ENCODE results near the gene MYLK4.

MYLK4 gene

DNA sequence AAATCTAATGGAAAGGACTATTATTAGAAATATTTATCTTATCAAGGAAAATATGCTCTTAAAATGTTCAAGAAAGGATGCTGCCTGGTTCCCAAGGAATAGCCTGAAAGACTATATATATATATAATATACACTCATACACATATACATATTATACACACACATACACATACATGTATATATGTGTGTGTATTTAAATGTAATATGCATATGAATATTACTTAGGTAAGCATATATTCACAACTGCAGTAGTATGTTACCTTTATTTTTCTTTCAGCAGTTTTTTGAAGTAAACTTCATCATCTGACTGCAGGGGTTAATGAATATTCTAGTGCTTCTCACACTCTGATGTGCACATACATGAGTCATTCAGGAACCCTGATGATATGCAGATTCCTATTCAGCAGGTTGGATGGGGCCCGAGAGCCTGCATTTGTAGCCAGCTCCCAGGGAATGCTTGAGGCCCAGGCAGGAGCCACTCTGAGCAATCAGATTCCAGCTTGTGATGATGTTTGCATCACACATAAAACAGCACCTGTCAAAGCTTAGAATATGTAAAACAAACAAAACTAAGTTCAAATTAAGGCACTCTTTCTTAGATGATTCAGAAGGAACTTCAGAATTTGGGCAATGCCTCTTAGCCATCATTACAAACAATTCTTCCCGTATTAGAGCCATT is 16.1 kb downstream of the MYLK4 start:
- DNase-seq (ENCODE audit: low read depth in 3 of 3): no peak

DNA sequence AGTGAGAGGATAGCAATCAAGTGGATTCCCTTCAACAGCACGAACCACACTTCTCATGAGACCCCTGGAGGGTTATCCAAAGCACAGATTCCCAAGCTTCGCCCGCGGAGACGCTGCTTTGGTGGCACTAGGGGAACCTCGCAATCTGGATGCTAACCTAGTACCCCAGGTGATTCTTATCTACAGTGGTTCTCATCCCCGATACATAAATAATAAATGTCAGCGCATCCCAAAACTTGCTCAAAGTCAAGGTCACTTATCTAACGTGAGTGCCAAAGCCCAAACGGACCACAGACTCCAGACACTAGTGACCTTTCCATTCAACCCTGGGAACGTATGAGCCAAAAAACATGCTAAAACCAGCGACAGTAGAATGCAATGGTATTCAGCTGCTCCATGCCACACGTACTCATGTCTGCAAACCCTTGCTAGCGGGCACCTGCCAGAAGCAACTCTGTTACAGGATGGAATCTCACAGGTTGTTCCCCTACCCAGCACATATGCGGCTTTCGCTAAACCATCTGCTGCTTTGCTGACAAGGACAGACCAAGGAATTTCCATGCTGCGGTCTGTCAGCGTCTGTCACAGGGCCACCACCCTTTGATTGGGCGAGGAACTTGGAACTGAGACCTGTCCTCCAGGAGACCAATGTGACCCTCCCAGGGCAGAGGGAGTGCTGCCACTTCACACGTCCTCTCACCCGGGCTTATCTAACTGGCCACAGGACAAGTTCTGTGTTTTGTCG is 16.8 kb downstream of the MYLK4 start:
- no peak for DNase-seq (ENCODE audit: low read depth in 3 of 3)

DNA sequence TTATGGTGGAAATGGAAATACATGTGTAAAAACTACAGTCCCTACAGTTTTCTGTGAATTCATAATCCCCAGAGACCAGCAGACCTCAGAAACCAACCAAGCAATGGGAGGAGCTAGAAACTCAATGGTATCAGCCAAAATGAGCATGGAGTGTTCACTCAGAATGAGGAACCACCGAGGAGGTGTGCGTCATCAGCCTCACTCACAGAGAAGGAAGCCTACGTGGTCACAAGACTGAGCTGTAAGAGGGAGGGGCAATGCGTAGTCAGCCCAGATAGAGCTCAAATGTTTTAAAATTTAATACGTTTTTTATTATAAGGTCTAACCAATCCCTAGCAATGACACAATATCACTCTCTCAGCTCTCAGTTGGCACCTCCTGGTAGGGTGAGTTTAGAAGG is 17.4 kb downstream of the MYLK4 start:
- peak; percentile 7 to 34 (median 29) for DNase-seq (ENCODE audit: low read depth in 3 of 3)

DNA sequence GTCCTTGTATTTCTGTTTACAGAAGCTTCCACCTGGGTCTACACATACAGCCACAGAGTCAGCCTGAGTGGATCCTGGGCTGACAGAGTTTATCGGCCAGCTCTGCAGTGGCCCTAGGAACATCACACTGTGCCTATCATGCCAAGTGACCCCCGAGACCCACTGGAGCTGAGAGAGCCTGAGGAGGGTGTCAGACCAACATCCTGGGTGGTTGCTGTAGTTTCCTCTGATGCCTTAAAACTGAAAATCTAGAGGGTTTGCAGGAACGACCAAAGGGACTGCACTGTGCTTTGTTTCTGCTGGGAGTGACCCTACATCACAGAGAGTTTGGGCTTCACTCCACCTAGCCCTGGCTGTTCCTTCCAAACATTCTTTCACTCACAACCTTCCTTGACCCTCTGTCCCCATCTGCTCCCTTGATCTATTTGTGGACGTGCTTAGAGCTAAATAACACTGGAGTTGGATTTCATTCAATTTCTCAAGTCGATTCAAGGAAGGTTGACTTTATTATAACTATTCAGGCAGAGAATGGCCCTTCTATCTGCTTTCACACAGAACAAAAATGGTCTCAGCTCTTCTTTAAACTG is 18.1 kb downstream of the MYLK4 start:
- no peak for DNase-seq (ENCODE audit: low read depth in 3 of 3)

GRCh38 chr6:2731281-2731909 is 19.3 kb downstream of the MYLK4 start:
- no peak for DNase-seq (ENCODE audit: low read depth in 3 of 3)

DNA sequence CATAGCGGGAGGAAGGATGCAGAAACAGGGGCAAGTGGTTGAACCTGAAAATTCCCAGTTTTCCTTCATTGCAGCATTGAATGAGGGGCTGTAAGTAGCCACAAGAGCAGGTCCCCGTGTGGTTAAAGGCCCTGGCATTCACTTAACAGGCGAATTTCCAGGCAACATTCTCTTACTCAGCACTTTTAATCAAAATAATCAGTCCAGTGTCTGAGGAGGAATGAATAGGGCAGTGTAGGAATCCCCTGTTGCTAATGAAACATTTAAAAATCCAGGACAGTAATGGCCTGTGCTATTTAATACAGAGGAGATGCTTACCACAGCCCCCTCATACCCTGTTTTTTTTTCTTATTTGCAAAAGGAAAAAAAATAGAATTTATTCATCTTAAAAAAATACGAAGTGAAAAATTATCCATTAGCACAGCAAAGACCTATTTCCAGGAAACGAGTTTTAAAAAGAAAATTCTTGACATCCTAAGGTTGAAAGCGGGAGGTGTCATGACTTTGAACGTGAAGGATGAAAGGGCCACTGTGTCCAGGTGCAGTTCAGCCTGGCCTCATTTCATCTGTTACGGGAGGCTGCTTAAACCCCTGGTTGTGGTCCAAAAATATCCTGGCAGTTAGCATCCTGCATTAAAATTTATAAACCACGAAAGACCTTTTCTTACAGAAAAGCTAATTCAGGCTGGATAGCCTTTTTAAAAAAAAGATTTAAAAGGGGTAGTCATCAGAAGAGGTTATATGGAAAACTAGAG is 20.2 kb downstream of the MYLK4 start:
- DNase-seq (ENCODE audit: low read depth in 3 of 3): no peak

GRCh38 chr6:2729921-2730320 is 20.8 kb downstream of the MYLK4 start:
- no peak for DNase-seq (ENCODE audit: low read depth in 3 of 3)

GRCh38 chr6:2725999-2726567 is 24.6 kb downstream of the MYLK4 start:
- DNase-seq (ENCODE audit: low read depth in 3 of 3): no peak

GRCh38 chr6:2725364-2725988 is 25.2 kb downstream of the MYLK4 start:
- no peak for DNase-seq (ENCODE audit: low read depth in 3 of 3)

- DNase-seq (ENCODE audit: low read depth in 3 of 3): no peak
These were observed 29.5 kb downstream of the MYLK4 start for GRCh38 chr6:2721219-2721618.

DNA sequence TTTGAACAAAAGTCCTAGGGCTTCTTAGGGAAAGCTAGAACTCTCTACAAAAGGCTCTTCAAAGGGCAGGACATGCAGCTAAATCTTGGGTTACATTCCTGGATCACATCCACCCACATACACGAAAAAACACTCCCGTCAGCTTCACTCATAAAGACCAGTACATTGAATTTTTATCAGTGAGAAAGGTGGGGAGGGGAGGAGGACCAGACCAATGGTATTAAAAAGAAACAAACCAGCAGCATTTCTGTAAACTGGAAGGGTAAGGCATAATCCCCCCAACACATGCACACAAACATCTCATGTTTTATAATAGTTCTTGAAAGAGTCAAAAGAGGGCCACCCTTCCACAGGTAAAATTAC is 31.6 kb downstream of the MYLK4 start:
- DNase-seq (ENCODE audit: low read depth in 3 of 3): no peak

GRCh38 chr6:2718334-2719092 is 32.2 kb downstream of the MYLK4 start:
- no peak for DNase-seq (ENCODE audit: low read depth in 3 of 3)

DNA sequence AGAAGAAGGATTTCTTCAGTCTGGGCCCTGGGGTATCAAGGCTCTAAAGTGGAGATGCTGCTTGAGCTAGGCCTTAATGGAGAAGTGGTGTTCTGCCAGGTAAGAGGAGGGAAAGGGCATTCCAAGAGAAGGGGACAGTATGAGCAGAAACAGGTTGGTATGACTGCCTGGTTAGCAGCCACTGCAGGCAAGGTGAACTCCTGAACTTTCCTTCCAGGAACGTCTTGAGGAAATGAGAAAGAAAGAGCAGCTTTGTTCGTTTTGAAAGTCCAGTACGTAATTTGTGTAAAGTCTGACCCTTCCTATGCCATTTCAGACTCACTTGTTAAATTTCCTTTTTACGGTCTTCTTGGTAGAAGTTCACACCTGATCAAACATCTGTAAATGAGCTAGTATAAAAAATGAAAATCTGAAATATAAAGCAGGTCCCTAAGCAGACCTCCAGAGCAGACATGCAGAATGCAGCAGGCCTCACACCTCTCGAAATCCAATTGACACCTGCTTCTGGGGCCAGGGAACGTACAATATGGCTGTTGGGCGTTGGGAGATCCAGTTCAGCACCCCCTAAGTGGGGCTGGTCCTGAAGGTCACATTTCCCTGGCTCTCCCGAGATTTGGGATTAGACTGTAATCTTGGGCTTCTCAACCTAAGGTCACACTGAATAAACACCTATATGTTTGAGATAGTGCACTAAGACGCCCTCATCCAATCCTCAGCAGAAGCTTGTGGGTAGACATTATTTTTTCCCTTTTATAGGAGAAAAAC is 33.6 kb downstream of the MYLK4 start:
- DNase-seq (ENCODE audit: low read depth in 3 of 3): no peak

- no peak for DNase-seq (ENCODE audit: low read depth in 3 of 3)
These were observed 35.0 kb downstream of the MYLK4 start for GRCh38 chr6:2715737-2716136.

DNA sequence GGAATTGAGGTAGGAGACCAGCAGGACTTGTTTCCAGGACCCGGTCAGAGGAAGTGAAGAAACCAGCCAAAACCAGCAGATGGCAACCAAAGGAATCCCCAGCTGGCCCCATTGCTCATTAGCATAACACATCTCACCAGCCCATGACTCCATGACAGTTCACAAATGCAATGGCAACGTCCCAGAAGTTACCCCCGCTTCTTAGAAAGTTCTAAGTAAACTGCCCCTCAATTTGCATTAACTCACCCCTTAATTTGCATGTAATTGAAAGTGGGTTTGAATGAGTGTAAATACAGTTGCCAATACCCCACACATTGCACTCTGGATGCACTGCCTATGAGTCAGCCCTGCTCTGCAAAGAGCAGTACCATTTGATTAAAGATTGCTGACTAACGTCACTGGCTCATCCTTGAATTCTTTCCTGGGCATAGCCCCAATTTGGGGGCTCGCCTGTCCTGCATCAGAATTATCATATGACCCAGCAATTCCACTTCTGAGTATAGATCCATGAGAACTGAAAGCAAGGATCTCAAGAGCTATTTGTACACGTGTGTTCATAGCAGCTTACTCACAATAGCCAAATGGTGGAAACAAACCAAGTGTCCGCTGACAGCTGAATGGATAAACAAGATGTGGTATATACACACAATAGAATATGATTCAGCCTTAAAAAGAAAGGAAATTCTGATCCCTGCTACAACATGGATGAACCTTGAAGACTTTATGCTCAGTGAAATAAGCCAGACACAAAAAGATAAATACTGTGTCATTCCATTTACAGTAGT is 36.4 kb downstream of the MYLK4 start:
- DNase-seq (ENCODE audit: low read depth in 3 of 3): no peak

DNA sequence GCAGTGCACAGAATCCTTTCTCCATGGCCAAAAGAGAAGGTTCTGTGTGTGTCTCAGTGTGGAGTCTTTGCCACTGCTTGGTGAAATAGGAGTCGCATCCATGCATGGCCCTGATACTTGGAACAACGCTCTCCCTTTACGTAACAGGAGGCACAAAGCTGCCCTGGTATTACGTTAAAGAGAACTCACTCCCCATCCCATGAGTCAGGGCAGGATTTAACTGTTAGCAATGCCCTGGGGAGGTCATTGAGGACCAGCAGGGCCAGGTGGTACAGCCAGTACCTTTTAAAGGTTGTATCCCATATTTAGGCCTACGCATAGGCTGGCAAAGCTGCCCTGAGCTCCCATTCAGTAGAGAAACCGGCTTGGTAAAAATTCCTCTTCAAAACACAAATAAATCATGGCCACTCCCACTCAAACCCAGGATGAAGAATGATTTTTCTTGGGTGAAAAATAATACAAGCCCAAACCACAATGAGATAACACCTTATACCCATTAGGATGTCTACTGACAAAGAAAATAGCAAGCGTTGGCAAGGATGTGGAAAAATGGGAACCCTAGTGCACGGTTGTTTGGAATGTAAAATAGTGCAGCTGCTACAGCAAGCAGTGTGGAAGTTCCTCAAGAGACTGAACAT is 37.1 kb downstream of the MYLK4 start:
- DNase-seq (ENCODE audit: low read depth in 3 of 3): no peak

DNA sequence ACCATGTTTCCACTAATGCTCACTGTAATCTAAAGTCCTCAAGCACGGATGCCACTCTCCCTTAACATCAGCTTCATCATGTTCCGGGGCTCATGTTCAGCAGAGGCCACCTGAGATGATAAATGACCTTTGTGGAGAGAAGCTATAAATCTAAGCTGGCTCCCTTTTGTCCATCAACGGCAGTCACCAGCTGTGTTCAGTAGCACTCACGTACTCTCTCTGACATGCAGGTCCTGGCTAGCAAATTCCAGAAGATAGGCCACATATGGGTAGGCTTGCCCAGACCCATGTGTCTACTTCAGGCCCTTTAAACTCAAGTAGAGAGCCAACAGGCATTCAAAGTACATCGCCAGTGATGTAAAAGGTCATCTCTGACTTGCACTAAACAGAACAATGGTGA is 38.6 kb downstream of the MYLK4 start:
- DNase-seq (ENCODE audit: low read depth in 3 of 3): no peak

GRCh38 chr6:2710412-2710811 is 40.3 kb downstream of the MYLK4 start:
- DNase-seq (ENCODE audit: low read depth in 3 of 3): no peak
